ENCODE results near the gene OR6K3.

GRCh38 chr1:158716335-158716734 lies 4.2 kb downstream of the OR6K3 start:
- no peak for TF ChIP-seq POLR2A (IDR thresholded peaks at IDR 0.05)
- no peak for TF ChIP-seq CTCF (IDR thresholded peaks at IDR 0.05)
